HFF-Myc (cell line): Measurements from ENCODE around the gene SETDB1.

ENCODE experiments used
- DNase-seq: peaks from one replicate; pipeline ENCODE4 v3.0.0-alpha.2; 2011; ENCODE audit warnings: low read depth; ENCODE audit errors: extremely low read depth
- H3K4me3 ChIP-seq: replicated peaks from 2 replicates; pipeline ENCODE4 v1.5.1; 2011; ENCODE audit warnings: low read depth, mild to moderate bottlenecking, control low read depth, low read length
- CTCF ChIP-seq: IDR thresholded peaks from 2 replicates; pipeline ENCODE4 v1.5.1; 2012; ENCODE audit warnings: mild to moderate bottlenecking, low read depth, low read length, control low read depth; ENCODE audit errors: missing control alignments

The SETDB1 gene

GRCh38 chr1:150973836-150974579, 47.8 kb downstream of the SETDB1 start:
- peak overlapping the region; percentile 95 for H3K4me3 ChIP-seq
- no peak for DNase-seq
- TF ChIP-seq CTCF: no peak

- no peak for TF ChIP-seq CTCF
- H3K4me3 ChIP-seq: peak within 1 kb of the TSS; percentile 95
- no peak for DNase-seq
Observed at GRCh38 chr1:150974580-150975478, 48.7 kb downstream of the SETDB1 start, which contains the start of gene CERS2. Gene CERS2, minus strand, starts transcription at chr1:150974835. Its CDS starts 5,745 bp downstream, at chr1:150969090.

GRCh38 chr1:150976401-150976821, 50.2 kb downstream of the SETDB1 start:
- H3K4me3 ChIP-seq: no peak overlapping the region
- no peak for DNase-seq

GRCh38 chr1:150976879-150977694, 50.9 kb downstream of the SETDB1 start:
- DNase-seq: peak; percentile 26

More at GRCh38 chr1:150976401-150976821, 50.2 kb downstream of the SETDB1 start:
- no peak for TF ChIP-seq CTCF

GRCh38 chr1:150979092-150980056, 53.2 kb downstream of the SETDB1 start:
- TF ChIP-seq CTCF: peak; percentile 100
- H3K4me3 ChIP-seq: no peak overlapping the region
- DNase-seq: peak; percentile 59

More at GRCh38 chr1:150976879-150977694, 50.9 kb downstream of the SETDB1 start:
- no peak for TF ChIP-seq CTCF
- no peak overlapping the region for H3K4me3 ChIP-seq
